GM19035 (cell line): ENCODE measurements around the gene CAMTA1.

ENCODE experiments used
- ATAC-seq: cut with Tn5 transposase; IDR thresholded peaks from one replicate; pipeline ENCODE4 v1.9.1; 2021; ENCODE audit not compliant: unreplicated experiment

CAMTA1 gene

DNA sequence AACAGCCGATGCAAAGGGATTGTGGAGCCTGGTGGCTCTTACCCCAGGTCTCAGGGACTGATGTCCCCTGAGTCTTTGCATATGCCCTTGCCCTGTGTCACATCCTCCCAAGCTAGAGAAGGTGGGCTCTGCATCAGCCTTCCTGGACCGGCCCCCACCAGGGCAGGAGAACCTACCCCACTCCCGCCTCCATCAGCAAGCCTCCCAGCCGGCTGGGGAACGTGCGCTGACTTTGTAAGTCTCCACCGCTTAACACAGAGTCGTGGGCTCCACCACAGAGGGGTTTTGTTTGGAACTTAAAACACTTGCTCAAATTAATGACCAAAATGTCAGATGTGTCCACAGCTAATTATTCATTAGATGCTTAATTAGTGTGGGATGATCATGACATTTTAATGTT is 730.6 kb downstream of the CAMTA1 start:
- no peak for ATAC-seq

GRCh38 chr1:7516341-7516740 is 731.1 kb downstream of the CAMTA1 start:
- no peak for ATAC-seq

DNA sequence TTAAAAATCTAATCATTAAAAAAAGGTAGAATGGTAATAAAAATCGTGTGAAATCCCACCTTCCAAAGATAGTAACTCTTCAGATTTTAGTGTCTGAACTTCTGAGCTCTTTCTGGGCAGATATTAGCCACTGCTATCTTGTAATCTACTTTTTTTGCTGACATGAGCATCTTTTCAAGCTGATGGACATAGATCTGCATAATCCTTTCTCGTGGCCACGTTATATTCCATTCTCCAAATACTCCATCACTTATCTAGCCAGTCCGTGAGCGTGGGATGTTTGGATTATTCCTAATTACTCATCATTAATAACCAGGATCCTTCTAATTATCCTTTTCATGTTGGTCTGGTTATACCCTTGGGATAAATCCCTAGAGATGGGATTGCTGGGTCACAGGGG is 731.7 kb downstream of the CAMTA1 start:
- no peak for ATAC-seq

GRCh38 chr1:7517611-7518330 is 732.5 kb downstream of the CAMTA1 start:
- ATAC-seq, result no peak

DNA sequence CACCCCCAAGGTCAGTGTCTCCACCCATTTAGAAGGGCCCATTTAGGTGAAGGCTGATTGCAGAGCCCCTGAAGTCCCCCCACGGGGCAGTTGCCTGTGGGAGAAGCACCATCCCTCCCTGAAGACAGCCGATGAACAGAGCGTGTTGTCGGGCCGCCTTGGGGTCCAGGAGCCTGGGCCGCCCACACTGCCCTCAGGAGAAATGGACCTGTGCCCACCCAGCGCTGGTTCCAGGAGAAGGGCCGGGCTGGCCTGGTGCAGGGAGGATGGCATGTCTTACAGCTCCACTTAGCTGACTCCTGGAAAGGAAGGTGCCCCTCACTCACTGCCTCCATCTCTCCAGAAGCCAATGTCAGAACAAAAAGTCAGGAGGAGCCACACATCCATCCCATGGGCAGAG is 733.2 kb downstream of the CAMTA1 start:
- ATAC-seq, result no peak

GRCh38 chr1:7519181-7519860 is 734.1 kb downstream of the CAMTA1 start:
- ATAC-seq, result no peak

GRCh38 chr1:7519861-7520395 is 734.7 kb downstream of the CAMTA1 start:
- ATAC-seq, result no peak

DNA sequence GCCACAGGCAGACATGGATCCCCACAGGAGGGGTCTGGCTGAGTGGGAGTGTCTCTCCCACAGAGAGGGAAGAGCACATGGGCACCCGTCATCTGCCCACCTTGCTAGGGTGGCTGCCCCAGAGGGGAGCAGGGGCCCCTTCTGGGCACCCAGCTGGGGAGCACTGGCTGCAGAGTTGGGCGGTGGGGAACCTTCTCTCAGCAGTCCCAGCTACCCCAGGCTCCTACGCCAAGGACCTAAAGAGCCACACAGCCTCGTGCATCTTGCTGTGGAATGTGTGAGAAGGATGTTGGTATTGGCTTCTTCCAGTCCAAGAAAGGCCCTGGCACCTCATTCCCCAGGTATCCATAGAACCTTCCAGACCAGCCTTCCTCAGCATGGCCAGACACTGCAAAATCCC is 735.2 kb downstream of the CAMTA1 start:
- no peak for ATAC-seq

GRCh38 chr1:7524341-7525337 is 739.4 kb downstream of the CAMTA1 start:
- no peak for ATAC-seq

GRCh38 chr1:7525338-7526063 is 740.2 kb downstream of the CAMTA1 start:
- ATAC-seq, result no peak

GRCh38 chr1:7526196-7526866 is 741.1 kb downstream of the CAMTA1 start:
- no peak for ATAC-seq

DNA sequence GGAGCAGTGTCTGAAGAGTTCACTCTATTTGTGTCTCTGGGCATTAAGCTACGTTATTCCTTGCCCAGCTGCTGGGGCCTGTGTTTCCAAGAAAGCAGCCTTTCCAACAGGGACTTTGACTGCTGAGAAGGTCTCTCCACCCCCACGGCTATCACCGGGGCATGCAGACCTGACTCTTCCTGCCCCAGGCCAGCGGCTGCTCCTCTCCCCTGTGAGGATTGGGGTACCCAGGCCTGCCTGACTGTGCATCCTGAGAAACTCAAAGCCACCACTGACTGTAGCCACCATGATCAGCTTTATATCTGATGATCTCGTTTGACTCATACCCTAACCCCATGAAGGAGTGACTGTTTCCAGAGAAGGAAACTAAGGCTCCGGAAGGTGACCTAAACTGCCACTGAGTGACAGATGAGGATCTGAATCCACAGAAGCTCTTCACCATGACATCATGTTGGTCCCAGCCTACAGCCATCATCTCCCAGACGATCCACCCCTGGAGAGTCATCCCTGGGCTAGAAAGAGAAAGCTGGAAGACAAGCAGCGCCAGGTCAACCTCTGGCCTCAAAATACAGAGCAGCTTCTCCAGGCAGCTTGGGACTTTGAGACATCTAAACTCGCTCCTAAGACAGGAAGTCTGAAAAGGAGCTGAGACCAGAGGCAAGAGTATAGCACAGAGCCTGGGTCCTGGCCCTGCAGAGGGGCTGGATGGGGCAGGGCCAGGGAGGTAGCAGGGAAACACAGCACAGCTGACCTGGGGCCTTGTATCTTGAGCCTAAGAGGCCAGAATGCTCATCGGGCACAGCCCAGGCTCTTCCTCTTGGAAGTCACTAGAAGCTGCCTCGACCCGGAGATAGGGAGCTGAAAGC is 741.8 kb downstream of the CAMTA1 start:
- no peak for ATAC-seq

GRCh38 chr1:7527733-7528045 is 742.4 kb downstream of the CAMTA1 start:
- ATAC-seq, result no peak

- ATAC-seq, result no peak
Measured at GRCh38 chr1:7528386-7529198, 743.3 kb downstream of the CAMTA1 start.

GRCh38 chr1:7529917-7530316 is 744.7 kb downstream of the CAMTA1 start:
- no peak for ATAC-seq

DNA sequence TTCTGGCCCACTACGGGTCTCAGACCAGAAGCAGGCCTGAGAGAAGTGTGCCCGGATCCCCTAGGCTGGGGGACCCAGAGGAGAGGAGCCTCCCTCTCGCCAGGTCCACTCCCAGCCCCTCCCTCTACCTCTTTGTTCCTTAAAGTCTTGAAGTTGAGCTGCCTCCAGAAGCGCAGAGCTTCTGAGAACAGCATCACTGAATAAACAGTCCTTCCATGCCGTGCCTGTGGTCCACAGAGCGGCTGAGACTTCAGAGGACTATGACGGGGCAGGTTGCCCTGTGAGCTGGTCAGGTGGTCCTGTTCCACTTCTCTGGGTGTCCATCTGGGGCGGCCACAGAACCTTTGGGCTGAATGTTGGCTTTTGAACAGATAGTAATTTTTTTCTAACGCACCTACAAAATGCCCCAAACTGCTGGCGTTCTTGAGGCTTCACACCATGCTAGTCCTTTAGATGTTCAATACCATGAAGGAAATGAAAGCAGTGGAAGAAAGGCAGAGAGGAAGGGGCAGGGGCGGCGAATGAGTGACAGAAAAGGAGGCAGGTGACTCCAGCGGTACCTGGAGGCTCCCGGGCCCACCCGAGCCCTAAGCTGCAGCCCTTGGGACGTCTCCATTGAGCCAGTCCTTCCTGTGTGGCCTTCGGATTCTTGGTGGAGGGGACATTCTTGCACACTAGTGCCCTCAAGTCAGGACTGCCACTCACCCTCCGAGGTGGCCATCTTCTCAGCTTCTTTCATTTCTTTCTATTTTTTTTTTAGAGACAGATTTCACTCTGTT is 746.5 kb downstream of the CAMTA1 start:
- no peak for ATAC-seq

DNA sequence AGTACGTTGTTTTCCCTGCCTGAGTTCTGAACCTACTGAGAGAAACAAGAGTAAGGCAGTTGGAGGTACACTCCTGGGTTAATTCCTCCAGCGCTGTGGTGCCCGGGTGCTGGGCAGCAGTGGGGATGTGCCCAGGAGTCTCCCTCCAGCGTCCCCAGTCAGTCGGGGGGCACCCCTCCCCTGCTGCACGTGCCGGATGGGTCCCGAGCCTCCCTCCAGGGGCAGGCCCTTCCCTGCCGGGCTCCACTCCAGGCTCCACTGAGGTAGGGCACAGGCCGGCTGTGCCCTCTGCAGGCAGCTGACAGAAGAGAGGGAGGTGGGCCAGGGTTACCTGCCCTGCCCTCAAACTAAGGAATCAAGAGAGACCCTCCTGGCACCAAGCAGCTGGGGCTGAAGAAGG is 747.8 kb downstream of the CAMTA1 start:
- ATAC-seq, result no peak
